Neural cell (in vitro differentiated cells): ENCODE measurements around the gene RFC2. TPM values are rescaled to one million over a fixed set of nuclear protein-coding genes. Genes with fewer than 3 reads are reported as not detected.

ENCODE experiments used
- H2AFZ ChIP-seq: fragments of 200-600, 300-800 bp; sonication (generic), shearing (Covaris generic); 2 replicates; pipeline ENCODE4 v1.6.0; 2014; ENCODE audit warnings: low read depth, mild to moderate bottlenecking, antibody characterized with exemption, low read length, moderate library complexity
- H3F3A ChIP-seq: fragments of 200-600 bp; shearing (Covaris generic); 2 replicates; pipeline ENCODE4 v1.6.1; 2016; ENCODE audit warnings: mild to moderate bottlenecking, moderate library complexity, mixed read lengths, antibody characterized with exemption, low read length; ENCODE audit not compliant: insufficient read depth, poor library complexity, severe bottlenecking
- H3K27ac ChIP-seq: fragments of 200-600, 300-800 bp; sonication (generic), shearing (Covaris generic); 2 replicates; pipeline ENCODE4 v1.5.1; 2014; ENCODE audit warnings: mild to moderate bottlenecking, low read length, moderate library complexity
- H3K27me3 ChIP-seq: fragments of 300-800, 200-600 bp; sonication (generic), shearing (Covaris generic); 2 replicates; pipeline ENCODE4 v1.6.0; 2014; ENCODE audit warnings: mild to moderate bottlenecking, low read depth, low read length, moderate library complexity; ENCODE audit not compliant: insufficient read depth
- H3K36me3 ChIP-seq: fragments of 300-800, 200-600 bp; sonication (generic), shearing (Covaris generic); 2 replicates; pipeline ENCODE4 v1.5.1; 2014; ENCODE audit warnings: mild to moderate bottlenecking, antibody characterized with exemption, low read length, moderate library complexity; ENCODE audit not compliant: insufficient read depth
- H3K4me2 ChIP-seq: fragments of 300-800, 200-600 bp; sonication (generic), shearing (Covaris generic); 2 replicates; pipeline ENCODE4 v1.6.0; 2014; ENCODE audit warnings: mild to moderate bottlenecking, low read length
- H3K4me3 ChIP-seq: fragments of 300-800, 200-600 bp; sonication (generic), shearing (Covaris generic); 2 replicates; pipeline ENCODE4 v1.5.1; 2014; ENCODE audit warnings: mild to moderate bottlenecking, low read length, moderate library complexity
- H3K79me2 ChIP-seq: fragments of 200-600 bp; shearing (Covaris generic); replicated peaks from 2 replicates; pipeline ENCODE4 v1.6.0; 2014; ENCODE audit warnings: mild to moderate bottlenecking, low read length, moderate library complexity; ENCODE audit not compliant: insufficient read depth
- H3K9ac ChIP-seq: fragments of 300-800, 200-600 bp; sonication (generic), shearing (Covaris generic); 2 replicates; pipeline ENCODE4 v1.6.1; 2016; ENCODE audit warnings: mild to moderate bottlenecking, low read length, mixed read lengths
- H3K9me2 ChIP-seq: fragments of 200-600 bp; shearing (Covaris generic); 2 replicates; pipeline ENCODE4 v1.6.1; 2016; ENCODE audit warnings: mild to moderate bottlenecking, low read length, mixed read lengths; ENCODE audit not compliant: insufficient read depth
- H3K9me3 ChIP-seq: fragments of 200-600, 300-800 bp; sonication (generic), shearing (Covaris generic); 2 replicates; pipeline ENCODE4 v1.6.1; 2016; ENCODE audit warnings: mild to moderate bottlenecking, mixed run types, low read length, moderate library complexity, mixed read lengths
- H4K20me1 ChIP-seq: fragments of 200-600 bp; shearing (Covaris generic); 2 replicates; pipeline ENCODE4 v1.6.1; 2016; ENCODE audit warnings: mild to moderate bottlenecking, mixed run types; ENCODE audit not compliant: insufficient read depth
- CTCF ChIP-seq: fragments of 450-650 bp; IDR thresholded peaks from 2 replicates; pipeline ENCODE4 v1.5.1; 2014; ENCODE audit warnings: antibody characterized with exemption, mild to moderate bottlenecking, moderate library complexity; ENCODE audit not compliant: poor library complexity, severe bottlenecking
- EP300 ChIP-seq: fragments of 450-650 bp; conservative IDR thresholded peaks from 2 replicates; pipeline ENCODE4 v1.6.1; 2014; ENCODE audit warnings: antibody characterized with exemption, mild to moderate bottlenecking, moderate library complexity; ENCODE audit not compliant: poor library complexity, severe bottlenecking
- EZH2 ChIP-seq: fragments of 200-600, 300-800 bp; shearing (Covaris generic), sonication (generic); IDR thresholded peaks from 2 replicates; pipeline ENCODE4 v1.6.1; 2014; ENCODE audit warnings: antibody characterized with exemption, low read length, borderline replicate concordance, mild to moderate bottlenecking; ENCODE audit not compliant: insufficient read depth, poor library complexity, severe bottlenecking
- MXI1 ChIP-seq: fragments of 450-650 bp; conservative IDR thresholded peaks from 2 replicates; pipeline ENCODE4 v1.6.1; 2014; ENCODE audit warnings: antibody characterized with exemption, mild to moderate bottlenecking; ENCODE audit not compliant: poor library complexity, severe bottlenecking
- POLR2AphosphoS5 ChIP-seq: IDR thresholded peaks from 2 replicates; pipeline ENCODE4 v1.6.1; 2012
- RAD21 ChIP-seq: fragments of 450-650 bp; conservative IDR thresholded peaks from 2 replicates; pipeline ENCODE4 v1.6.1; 2014; ENCODE audit warnings: antibody characterized with exemption, mild to moderate bottlenecking, moderate library complexity
- SMC3 ChIP-seq: fragments of 450-650 bp; conservative IDR thresholded peaks from 2 replicates; pipeline ENCODE4 v1.6.1; 2014; ENCODE audit warnings: antibody characterized with exemption, mild to moderate bottlenecking, moderate library complexity; ENCODE audit not compliant: poor library complexity
- TAF1 ChIP-seq: IDR thresholded peaks from 2 replicates; pipeline ENCODE4 v1.6.1; 2012; ENCODE audit warnings: low read depth
- polyA plus RNA-seq: library from polyadenylated mRNA; depleted of rRNA; stranded (reverse); fragments of >200 nt; gene quantifications from 2 replicates; pipeline ENCODE4 v1.2.3, GENCODE V29; 2014
- TF ChIP-seq, protein P1 (sequence below): IDR thresholded peaks from 2 replicates; pipeline ENCODE4 v1.6.1; 2012; ENCODE audit warnings: borderline replicate concordance

The RFC2 gene
- polyA plus RNA-seq, 1 donor from 2014 or later, result 20.9 TPM

DNA sequence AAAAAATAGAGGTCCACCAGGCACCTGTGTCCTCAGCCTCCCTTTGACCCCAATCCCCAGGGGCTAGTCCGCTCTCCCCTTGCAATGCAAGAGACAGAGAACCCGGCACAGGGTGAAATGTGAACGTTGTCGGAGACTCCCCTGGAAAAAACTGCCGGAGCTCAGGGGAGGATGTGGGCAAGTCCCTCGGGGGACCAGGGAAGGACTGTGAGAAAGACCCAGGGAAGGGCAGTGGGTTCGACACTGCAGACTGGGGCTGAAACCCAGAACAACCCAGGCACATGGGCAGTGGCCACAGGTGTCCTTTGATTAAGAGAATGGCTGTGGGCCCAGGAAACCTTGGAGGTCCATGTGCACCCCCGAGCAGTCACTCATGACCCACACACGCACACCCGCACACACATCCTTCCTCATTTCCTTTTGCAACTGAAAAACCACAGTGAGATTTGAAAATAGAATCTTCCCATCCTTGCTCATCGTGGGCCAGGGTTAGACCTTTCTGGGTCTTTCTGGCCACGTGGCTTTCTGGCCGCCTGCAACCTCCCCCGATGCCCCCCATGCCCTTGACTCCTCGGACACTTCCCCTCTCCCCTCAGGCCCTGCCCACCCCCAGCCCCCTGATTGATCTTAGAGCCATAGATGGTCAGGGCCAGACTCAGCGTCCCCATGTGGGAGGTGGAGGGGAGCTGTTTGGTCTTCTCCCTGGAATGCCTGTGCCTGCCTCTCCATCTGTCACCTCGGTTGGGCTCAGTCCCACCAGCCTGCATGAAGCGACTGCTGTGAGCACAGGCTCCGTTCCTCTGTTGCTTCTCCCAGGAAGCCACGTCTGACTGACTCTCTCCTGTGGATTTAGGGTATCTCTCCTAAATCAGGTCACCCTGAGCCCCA is 36.5 kb downstream of the RFC2 start:
- Histone ChIP-seq H3F3A (no peaks in the 10 kb centered on the region), H3K27ac (no peak overlapping the region), H3K4me3 (no peak overlapping the region), H3K36me3 (no peaks in the 10 kb centered on the region), H3K4me2 (no peak overlapping the region), H3K9ac (no peak overlapping the region), H3K27me3 (no peaks in the 10 kb centered on the region), H3K9me2 (no peaks in the 10 kb centered on the region), H4K20me1 (no peaks in the 10 kb centered on the region), H3K79me2 (no peaks in the 10 kb centered on the region), H2AFZ (no peak overlapping the region), H3K9me3 (no peaks in the 10 kb centered on the region)
- TF ChIP-seq CTCF (no peak), RAD21 (no peak), MXI1 (no peak), TAF1 (no peak), EP300 (no peak), POLR2AphosphoS5 (no peak), SMC3 (no peak), EZH2 (no peak)
- TF ChIP-seq, protein P1, sequence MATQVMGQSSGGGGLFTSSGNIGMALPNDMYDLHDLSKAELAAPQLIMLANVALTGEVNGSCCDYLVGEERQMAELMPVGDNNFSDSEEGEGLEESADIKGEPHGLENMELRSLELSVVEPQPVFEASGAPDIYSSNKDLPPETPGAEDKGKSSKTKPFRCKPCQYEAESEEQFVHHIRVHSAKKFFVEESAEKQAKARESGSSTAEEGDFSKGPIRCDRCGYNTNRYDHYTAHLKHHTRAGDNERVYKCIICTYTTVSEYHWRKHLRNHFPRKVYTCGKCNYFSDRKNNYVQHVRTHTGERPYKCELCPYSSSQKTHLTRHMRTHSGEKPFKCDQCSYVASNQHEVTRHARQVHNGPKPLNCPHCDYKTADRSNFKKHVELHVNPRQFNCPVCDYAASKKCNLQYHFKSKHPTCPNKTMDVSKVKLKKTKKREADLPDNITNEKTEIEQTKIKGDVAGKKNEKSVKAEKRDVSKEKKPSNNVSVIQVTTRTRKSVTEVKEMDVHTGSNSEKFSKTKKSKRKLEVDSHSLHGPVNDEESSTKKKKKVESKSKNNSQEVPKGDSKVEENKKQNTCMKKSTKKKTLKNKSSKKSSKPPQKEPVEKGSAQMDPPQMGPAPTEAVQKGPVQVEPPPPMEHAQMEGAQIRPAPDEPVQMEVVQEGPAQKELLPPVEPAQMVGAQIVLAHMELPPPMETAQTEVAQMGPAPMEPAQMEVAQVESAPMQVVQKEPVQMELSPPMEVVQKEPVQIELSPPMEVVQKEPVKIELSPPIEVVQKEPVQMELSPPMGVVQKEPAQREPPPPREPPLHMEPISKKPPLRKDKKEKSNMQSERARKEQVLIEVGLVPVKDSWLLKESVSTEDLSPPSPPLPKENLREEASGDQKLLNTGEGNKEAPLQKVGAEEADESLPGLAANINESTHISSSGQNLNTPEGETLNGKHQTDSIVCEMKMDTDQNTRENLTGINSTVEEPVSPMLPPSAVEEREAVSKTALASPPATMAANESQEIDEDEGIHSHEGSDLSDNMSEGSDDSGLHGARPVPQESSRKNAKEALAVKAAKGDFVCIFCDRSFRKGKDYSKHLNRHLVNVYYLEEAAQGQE, result no peak

DNA sequence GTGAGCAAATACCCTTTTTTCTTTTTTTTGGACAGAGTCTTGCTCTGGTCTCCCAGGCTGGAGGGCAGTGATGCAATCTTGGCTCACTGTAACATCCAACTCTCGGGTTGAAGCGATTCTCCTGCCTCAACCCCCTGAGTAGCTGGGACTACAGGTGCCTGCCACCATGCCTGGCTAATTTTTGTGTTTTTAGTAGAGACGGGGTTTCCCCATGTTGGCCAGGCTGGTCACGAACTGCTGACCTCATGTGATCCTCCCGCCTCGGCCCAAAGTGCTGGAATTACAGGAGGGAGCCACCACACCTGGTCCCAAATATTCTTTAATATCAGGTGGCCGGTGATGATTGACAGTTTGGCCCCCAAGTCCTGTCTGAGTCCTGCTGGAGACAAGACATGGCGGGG is 37.8 kb downstream of the RFC2 start:
- H3K9me3 ChIP-seq, result no peaks in the 10 kb centered on the region

More for the DNA sequence above, 37.8 kb downstream of the RFC2 start:
- H3K9me2 ChIP-seq, result no peaks in the 10 kb centered on the region
- H3F3A ChIP-seq, result no peaks in the 10 kb centered on the region
- H4K20me1 ChIP-seq, result no peaks in the 10 kb centered on the region
- no peak overlapping the region for H3K4me3 ChIP-seq
- H3K27me3 ChIP-seq, result no peaks in the 10 kb centered on the region
- H3K36me3 ChIP-seq, result no peaks in the 10 kb centered on the region
- H3K27ac ChIP-seq, result no peak overlapping the region
- H3K9ac ChIP-seq, result no peak overlapping the region
- TF ChIP-seq CTCF (no peak), EP300 (no peak), TAF1 (no peak), SMC3 (no peak), EZH2 (no peak), POLR2AphosphoS5 (no peak), MXI1 (no peak), RAD21 (no peak)
- TF ChIP-seq, protein P1, result no peak
- no peak overlapping the region for H3K4me2 ChIP-seq
- no peak overlapping the region for H2AFZ ChIP-seq
- H3K79me2 ChIP-seq, result no peaks in the 10 kb centered on the region
